HCT116 (cell line): Measurements from ENCODE around the gene USP21.

ENCODE experiments used
- CTCF ChIP-seq, 3 experiments: fragments of 200-600 bp in 1 of 3; sonication (generic) in 1 of 3; IDR thresholded peaks in 2 of 3; conservative IDR thresholded peaks in 1 of 3; 2 replicates each; pipeline ENCODE4 v1.5.1; 2012 to 2017; ENCODE audit warnings: low read depth in 2 of 3, low read length in 2 of 3, antibody characterized with exemption in 1 of 3, borderline replicate concordance in 1 of 3, control low read depth in 1 of 3, mild to moderate bottlenecking in 1 of 3, mixed read lengths in 1 of 3, mixed run types in 1 of 3, moderate library complexity in 1 of 3; ENCODE audit not compliant: insufficient read depth in 1 of 3
- POLR2A ChIP-seq: IDR thresholded peaks from 2 replicates; pipeline ENCODE4 v1.7.0; 2011; ENCODE audit warnings: borderline replicate concordance; ENCODE audit not compliant: insufficient read depth, insufficient read length; ENCODE audit errors: extremely low read depth
- POLR2AphosphoS5 ChIP-seq: IDR thresholded peaks from 2 replicates; pipeline ENCODE4 v1.6.1; 2011; ENCODE audit warnings: mild to moderate bottlenecking, low read depth, low read length, moderate library complexity
- SRF ChIP-seq: IDR thresholded peaks from 2 replicates; pipeline ENCODE4 v1.6.1; 2012; ENCODE audit warnings: low read depth

- TF ChIP-seq POLR2A (no peak), SRF (no peak), CTCF (IDR thresholded peaks at IDR 0.05 in 2 of 3, conservative IDR thresholded peaks at IDR 0.05 in 1 of 3; ENCODE audit: borderline replicate concordance in 1 of 3, insufficient read depth in 1 of 3, low read depth in 2 of 3, low read length in 2 of 3) (no peak), POLR2AphosphoS5 (no peak)
These were observed 47.8 kb upstream of the USP21 start for GRCh38 chr1:161111527-161111926.
